ENCODE measurements around the gene ETF1.
"Not testable (repeated sequence)": the region's sequence is repeated elsewhere in the genome, so short reads cannot be mapped to it uniquely, and the experiment has no call there.

The ETF1 gene

GRCh38 chr5:138528744-138529469, 14.1 kb downstream of the ETF1 start:
- no peak for DNase-seq (ENCODE audit: low read depth)

- no peak for DNase-seq (ENCODE audit: low read depth)
Observed at GRCh38 chr5:138528208-138528607, 14.8 kb downstream of the ETF1 start.

GRCh38 chr5:138527170-138527569, 15.9 kb downstream of the ETF1 start:
- DNase-seq (ENCODE audit: low read depth), result no peak

DNA sequence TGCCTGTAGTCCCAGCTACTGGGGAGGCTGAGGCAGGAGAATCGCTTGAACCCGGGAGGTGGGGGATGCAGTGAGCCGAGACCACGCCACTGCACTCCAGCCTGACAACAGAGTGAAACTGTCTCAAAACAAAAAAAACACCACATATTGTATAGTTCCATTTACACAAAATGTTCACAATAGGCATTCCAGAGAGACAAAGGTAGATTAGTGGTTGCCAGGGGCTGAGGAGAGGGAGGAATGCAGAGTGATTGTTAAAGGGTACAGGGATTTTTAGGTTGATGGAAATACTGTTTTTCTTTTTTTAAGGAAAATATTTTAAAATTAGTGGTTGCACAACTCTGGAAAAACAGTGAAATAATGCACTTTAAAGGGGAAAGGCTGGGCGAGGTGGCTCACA, 19.6 kb downstream of the ETF1 start:
- no peak for DNase-seq (ENCODE audit: low read depth)

DNA sequence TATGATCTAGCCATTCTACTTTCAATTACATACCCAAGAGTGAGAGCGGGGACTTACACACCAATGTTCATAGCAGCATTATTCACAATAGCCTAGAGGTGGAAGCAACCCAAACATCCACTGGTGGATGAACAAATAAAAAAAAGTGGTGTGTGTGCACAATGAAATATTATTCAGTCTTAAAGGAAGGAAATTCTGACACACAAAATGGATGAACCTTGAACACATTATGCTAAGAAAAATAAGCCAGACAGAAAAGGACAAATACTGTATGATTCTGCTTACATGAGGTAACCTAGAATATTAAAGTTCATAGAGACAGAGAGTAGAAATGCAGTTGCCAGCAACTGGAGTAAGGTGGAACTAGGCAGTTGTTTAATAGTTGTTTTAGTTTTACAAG, 22.1 kb downstream of the ETF1 start:
- no peak for DNase-seq (ENCODE audit: low read depth)

DNA sequence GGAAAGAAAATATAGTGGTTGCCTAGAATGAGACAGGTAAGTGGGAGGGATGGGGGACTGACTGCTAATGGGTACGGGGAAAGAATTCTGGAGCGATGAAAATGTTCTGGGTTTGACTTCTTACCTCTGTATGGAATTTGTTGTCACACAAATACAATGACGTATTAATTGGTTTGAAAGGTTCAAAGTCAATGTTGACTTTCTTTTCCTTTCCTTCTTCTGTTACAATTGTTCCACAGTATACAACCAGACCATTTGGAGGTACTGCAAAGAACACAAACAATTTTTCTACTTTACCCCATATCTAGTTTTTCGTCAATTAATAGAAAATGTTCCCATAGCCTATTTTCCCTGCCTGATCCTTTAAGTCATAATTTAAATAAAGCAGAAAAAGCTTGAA, 25.6 kb downstream of the ETF1 start:
- no peak for DNase-seq (ENCODE audit: low read depth)

GRCh38 chr5:138515556-138516245, 27.3 kb downstream of the ETF1 start:
- DNase-seq (ENCODE audit: low read depth), result no peak

GRCh38 chr5:138514021-138514420, 29.0 kb downstream of the ETF1 start:
- no peak for DNase-seq (ENCODE audit: low read depth)

GRCh38 chr5:138508958-138509357, 34.1 kb downstream of the ETF1 start:
- DNase-seq (ENCODE audit: low read depth), result no peak

- DNase-seq (ENCODE audit: low read depth), result not testable (repeated sequence)
Observed at GRCh38 chr5:138507485-138507884, 35.6 kb downstream of the ETF1 start.

GRCh38 chr5:138506370-138507306, 36.4 kb downstream of the ETF1 start:
- no peak for DNase-seq (ENCODE audit: low read depth)

GRCh38 chr5:138504799-138505198, 38.2 kb downstream of the ETF1 start:
- DNase-seq (ENCODE audit: low read depth), result no peak

DNA sequence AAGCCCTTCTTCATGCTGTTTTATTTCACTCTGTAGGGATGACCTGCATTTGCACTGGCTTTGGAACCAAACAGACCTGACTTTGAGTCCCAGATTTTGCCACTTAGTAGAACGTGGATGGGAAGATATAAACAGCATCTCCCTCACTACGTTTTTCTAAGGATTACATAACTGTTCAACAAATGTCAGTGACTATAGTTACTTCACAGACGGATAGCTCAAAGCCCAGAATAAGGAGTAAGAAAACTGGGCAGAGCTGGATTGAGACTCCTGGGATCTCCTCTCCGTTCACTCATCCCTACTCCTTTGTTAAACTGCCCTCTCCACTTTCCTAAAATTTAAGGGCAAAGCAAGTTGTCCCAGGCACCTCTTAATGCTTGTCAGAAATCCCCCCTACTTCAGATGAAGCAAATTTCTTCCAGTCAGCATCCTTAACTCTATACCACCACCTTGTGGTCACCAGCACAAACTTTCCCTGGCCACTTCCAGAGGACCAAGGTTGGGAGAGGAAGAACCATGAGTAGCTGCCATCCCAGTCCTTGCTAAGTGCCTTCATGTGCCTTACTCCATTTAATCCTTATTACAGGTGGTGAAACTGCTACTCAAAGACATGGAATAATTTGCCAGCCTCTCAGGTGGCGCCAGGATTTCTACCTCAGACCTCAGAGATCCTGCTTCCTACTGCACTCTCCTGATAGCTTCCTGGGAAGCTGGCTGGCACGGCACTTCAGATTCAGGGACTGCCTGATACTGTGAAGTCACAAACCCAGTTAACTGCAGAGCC, 39.4 kb downstream of the ETF1 start:
- no peak for DNase-seq (ENCODE audit: low read depth)

- no peak for DNase-seq (ENCODE audit: low read depth)
Observed at GRCh38 chr5:138502521-138502920, 40.5 kb downstream of the ETF1 start.

- DNase-seq (ENCODE audit: low read depth), result no peak
Observed at GRCh38 chr5:138502121-138502520, 40.9 kb downstream of the ETF1 start.

DNA sequence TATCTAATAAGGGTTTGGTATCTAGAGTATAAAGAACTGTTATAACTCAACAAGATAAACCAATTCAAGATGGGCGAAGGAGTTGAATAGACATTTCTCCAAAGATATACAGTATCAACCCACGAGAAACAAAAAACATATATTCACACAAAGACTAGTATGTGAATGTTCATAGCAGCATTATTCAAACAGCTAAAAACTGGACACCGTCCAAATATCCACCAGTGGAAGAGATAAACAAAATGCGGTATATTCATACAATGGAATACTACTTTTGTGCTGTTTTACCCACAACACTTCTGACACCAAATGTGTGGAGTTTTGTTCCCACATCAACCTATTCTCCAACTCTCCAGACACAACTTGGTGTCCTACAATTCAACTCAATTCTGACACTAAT, 44.7 kb downstream of the ETF1 start:
- DNase-seq (ENCODE audit: low read depth), result no peak

DNA sequence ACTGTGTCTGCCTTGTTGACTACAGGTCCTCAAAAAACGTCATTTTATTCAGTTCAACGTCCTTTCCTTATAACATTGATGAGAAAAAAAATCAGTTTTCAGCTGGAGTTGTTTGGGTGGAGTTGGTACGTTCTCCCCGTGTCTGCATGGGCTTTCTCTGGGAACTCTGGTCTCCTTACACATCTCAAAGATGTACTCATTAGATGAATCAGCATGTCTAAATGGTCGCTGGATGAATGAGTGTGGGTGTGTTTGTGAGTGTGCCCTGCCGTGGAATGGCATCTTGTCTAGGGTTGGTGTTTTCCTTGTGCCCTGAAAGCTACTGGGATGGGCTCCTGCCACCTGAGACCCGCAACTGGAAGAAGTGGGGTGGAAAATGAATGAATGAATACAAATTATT, 47.7 kb downstream of the ETF1 start:
- DNase-seq (ENCODE audit: low read depth), result no peak

- no peak for DNase-seq (ENCODE audit: low read depth)
Observed at GRCh38 chr5:138492560-138493045, 50.4 kb downstream of the ETF1 start.

DNA sequence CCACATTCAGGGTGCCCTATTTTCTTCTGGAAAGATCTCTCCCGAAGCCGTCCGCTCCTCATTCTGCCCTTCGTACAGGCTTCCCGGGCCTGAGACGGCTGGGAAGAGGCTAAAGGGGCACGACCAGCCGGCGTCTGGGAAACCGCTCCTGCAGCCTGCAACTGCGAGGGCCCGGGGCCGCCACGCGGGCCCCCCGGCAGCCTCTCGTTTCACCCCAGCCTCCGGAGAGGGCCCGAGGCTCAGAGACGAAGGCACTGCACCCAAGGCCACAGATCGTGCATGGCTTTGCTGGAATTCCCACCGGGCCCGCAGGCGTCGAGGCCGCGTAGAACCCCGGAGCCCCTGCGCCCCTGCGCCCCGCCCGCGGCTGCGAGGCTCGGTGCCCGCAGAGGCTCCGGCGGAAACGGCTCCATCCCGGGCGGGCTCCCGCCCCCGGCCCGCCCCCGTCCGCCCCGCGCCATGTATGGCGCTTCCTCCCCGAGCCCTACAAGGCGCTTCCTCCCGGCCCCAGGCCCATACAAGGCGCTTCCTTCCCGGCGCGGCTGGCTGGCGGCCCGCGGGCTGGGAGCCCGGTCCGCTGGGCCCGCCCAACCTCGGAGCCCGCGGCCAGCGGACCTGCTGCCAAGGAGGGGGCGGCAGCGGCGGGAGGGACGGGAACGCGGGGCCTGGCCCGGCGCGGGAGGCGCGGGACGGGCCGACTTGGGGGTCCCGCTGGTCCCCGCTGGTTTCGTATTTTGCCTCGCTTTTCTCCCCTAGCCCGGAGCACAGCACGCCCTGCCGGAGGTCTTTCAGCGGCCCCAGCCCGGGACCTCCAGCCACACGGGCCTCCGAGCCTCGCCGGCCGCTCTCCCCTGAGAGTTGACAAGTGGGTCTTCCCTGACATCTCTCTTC, 51.1 kb downstream of the ETF1 start:
- peak; percentile 79 for DNase-seq (ENCODE audit: low read depth)

- no peak for DNase-seq (ENCODE audit: low read depth)
Observed at GRCh38 chr5:138491284-138491648, 51.8 kb downstream of the ETF1 start.

Measured in T-helper 22 cell (primary cell).